OCI-LY3 (cell line): ENCODE measurements around the gene CHD2.

Experiments used
- H2AFZ ChIP-seq: fragments of 200-600, 300-600 bp; shearing (Covaris generic); 2 replicates; pipeline ENCODE4 v1.6.0; 2014; ENCODE audit warnings: antibody characterized with exemption, low read depth, low read length
- H3K27ac ChIP-seq: fragments of 200-600, 300-600 bp; sonication (generic); 2 replicates; pipeline ENCODE4 v1.5.1; 2014; ENCODE audit warnings: mild to moderate bottlenecking, low read length, moderate library complexity, mixed read lengths
- H3K27me3 ChIP-seq: fragments of 200-600, 300-600 bp; sonication (generic); 2 replicates; pipeline ENCODE4 v1.6.1; 2014; ENCODE audit warnings: low read depth, low read length, mixed read lengths
- H3K36me3 ChIP-seq: fragments of 200-600, 300-600 bp; sonication (generic); replicated peaks from 2 replicates; pipeline ENCODE3; 2014; ENCODE audit warnings: low read depth, low read length, mixed read lengths
- H3K4me1 ChIP-seq: fragments of 300-600, 200-600 bp; sonication (generic); 2 replicates; pipeline ENCODE4 v1.6.1; 2014; ENCODE audit warnings: low read length, mixed read lengths
- H3K4me2 ChIP-seq: fragments of 200-600, 300-600 bp; sonication (generic); 2 replicates; pipeline ENCODE4 v1.6.1; 2014; ENCODE audit warnings: low read length, mixed read lengths
- H3K4me3 ChIP-seq: fragments of 300-600, 200-600 bp; sonication (generic); 2 replicates; pipeline ENCODE4 v1.5.1; 2014; ENCODE audit warnings: antibody characterized with exemption, mild to moderate bottlenecking, low read length, moderate library complexity
- H3K79me2 ChIP-seq: fragments of 300-600, 200-600 bp; shearing (Covaris generic); 2 replicates; pipeline ENCODE4 v1.6.1; 2014; ENCODE audit warnings: mild to moderate bottlenecking, low read length, mixed read lengths
- H3K9ac ChIP-seq: fragments of 300-600, 200-600 bp; shearing (Covaris generic); 2 replicates; pipeline ENCODE4 v1.6.0; 2014; ENCODE audit warnings: mild to moderate bottlenecking, low read length, moderate library complexity
- H3K9me3 ChIP-seq: fragments of 200-600, 300-600 bp; shearing (Covaris generic); 2 replicates; pipeline ENCODE4 v1.6.1; 2014; ENCODE audit warnings: low read length, mixed read lengths; ENCODE audit not compliant: insufficient read depth
- H4K20me1 ChIP-seq: fragments of 200-600, 300-600 bp; sonication (generic); 2 replicates; pipeline ENCODE4 v1.6.1; 2016; ENCODE audit warnings: low read length, mixed read lengths; ENCODE audit not compliant: insufficient read depth
- EZH2phosphoT487 ChIP-seq: fragments of 200-600 bp; shearing (Covaris generic); IDR thresholded peaks from 2 replicates; pipeline ENCODE4 v1.6.1; 2018; ENCODE audit warnings: antibody characterized with exemption, mixed run types, low read depth
- TF ChIP-seq, protein P1 (sequence below): fragments of 200-600, 300-600 bp; sonication (generic); IDR thresholded peaks from 2 replicates; pipeline ENCODE4 v1.5.1; 2014; ENCODE audit warnings: antibody characterized with exemption, low read length, low read depth

CHD2 gene

DNA sequence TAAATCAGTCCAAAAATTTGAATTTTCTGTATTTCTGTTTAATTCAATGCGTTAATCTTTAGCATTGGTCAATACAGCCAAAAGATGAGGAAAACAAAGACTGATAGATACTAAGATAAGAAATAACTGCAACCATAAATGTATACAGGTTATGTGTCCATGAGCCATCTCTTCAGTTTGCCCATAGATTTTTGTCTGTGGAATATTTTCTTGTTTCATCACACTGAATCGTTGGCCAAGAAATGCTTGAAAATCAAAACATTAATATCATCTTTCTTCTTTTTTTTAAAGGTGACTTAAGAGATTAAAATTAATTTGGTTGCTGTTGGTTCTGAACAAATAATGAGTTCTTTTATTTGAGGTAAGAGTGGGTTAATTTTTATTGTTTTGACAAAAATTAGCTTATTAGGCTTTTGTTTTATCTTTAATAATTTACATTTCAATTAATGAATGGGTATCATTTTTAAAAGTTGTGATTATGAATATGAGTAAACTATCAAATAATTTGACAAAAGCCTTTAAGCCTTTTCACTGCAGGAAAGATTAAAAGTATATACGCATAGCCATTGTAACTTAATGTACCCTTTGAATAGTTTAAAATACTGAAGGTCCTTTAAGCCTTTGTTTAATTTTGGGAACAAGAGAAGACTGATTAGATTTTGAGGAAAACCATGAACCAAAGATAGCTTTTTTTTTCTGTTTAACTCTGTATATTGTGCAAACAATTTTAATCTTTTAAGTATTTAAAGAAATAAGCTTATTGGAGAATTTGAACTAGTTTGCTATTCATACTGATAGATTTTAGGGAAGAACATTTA is 14.7 kb upstream of the CHD2 start:
- Histone ChIP-seq H2AFZ (no peak overlapping the region), H3K4me2 (peak overlapping the region; percentile 82), H4K20me1 (peaks cover 7% of the 10 kb centered on the region), H3K4me3 (peak overlapping the region; percentile 79), H3K9me3 (no peaks in the 10 kb centered on the region), H3K79me2 (peaks cover 84% of the 10 kb centered on the region), H3K27me3 (no peaks in the 10 kb centered on the region), H3K36me3 (peaks cover 61% of the 10 kb centered on the region), H3K9ac (peak overlapping the region; percentile 96), H3K4me1 (peaks cover 31% of the 10 kb centered on the region), H3K27ac (peak overlapping the region; percentile 82)
- no peak for TF ChIP-seq EZH2phosphoT487
- TF ChIP-seq, protein P1, sequence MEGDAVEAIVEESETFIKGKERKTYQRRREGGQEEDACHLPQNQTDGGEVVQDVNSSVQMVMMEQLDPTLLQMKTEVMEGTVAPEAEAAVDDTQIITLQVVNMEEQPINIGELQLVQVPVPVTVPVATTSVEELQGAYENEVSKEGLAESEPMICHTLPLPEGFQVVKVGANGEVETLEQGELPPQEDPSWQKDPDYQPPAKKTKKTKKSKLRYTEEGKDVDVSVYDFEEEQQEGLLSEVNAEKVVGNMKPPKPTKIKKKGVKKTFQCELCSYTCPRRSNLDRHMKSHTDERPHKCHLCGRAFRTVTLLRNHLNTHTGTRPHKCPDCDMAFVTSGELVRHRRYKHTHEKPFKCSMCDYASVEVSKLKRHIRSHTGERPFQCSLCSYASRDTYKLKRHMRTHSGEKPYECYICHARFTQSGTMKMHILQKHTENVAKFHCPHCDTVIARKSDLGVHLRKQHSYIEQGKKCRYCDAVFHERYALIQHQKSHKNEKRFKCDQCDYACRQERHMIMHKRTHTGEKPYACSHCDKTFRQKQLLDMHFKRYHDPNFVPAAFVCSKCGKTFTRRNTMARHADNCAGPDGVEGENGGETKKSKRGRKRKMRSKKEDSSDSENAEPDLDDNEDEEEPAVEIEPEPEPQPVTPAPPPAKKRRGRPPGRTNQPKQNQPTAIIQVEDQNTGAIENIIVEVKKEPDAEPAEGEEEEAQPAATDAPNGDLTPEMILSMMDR = no peak

DNA sequence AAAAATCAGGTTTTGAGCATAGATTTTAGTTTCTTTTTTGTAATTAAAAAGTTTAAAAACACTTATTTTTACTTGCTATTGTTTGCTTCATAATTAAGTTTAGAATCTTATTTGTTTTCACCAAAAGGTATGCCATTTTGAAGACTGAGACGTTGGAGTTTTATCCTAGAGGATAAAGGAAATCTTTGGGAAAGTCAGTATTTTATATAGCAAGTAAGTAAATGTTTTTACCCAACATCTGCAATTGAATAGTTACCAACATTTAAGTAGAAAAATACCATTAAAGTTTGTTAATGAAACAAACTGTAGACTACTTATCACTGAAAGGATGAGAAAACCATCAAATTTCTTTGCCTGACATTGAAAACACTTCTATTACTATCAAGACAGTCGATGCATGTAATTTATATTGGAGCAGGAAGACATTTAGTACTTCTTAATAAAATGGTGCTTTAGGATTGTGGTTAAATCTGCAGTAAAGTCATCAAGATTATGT is 14.0 kb upstream of the CHD2 start:
- TF ChIP-seq, protein P1 = no peak
- TF ChIP-seq EZH2phosphoT487 = no peak
- peak overlapping the region; percentile 82 for H3K4me2 ChIP-seq
- H3K27ac ChIP-seq = no peak overlapping the region
- H3K27me3 ChIP-seq = no peaks in the 10 kb centered on the region
- peaks cover 91% of the 10 kb centered on the region for H3K79me2 ChIP-seq
- no peak overlapping the region for H3K4me3 ChIP-seq
- no peak overlapping the region for H2AFZ ChIP-seq
- peaks cover 9% of the 10 kb centered on the region for H4K20me1 ChIP-seq
- H3K36me3 ChIP-seq = peaks cover 67% of the 10 kb centered on the region
- H3K9ac ChIP-seq = no peak overlapping the region
- H3K4me1 ChIP-seq = peaks cover 30% of the 10 kb centered on the region
- H3K9me3 ChIP-seq = no peaks in the 10 kb centered on the region

DNA sequence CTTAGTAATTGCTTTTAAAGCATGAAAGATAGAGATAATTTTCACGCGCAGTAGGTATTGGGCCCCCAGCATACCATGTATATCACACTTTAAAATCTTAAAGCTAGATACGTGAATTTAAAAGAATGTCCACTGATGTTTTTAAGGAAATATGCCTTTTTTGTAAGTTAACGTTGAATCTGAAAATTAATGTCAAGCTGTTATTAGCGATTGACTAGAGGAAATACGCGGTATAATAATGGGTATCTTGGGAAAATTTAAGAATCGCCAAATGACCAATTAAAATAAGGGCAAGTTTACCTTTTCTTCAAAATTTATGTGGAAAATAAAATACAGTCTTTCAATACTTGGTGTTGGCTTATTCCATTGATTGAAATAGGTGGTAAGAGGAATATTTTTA is 13.3 kb upstream of the CHD2 start:
- Histone ChIP-seq H3K9me3 (no peaks in the 10 kb centered on the region), H2AFZ (no peak overlapping the region), H3K4me2 (no peak overlapping the region), H4K20me1 (peaks cover 15% of the 10 kb centered on the region), H3K36me3 (peaks cover 73% of the 10 kb centered on the region), H3K27me3 (no peaks in the 10 kb centered on the region), H3K4me3 (no peak overlapping the region), H3K79me2 (peaks cover 93% of the 10 kb centered on the region), H3K4me1 (peaks cover 23% of the 10 kb centered on the region), H3K27ac (no peak overlapping the region), H3K9ac (no peak overlapping the region)
- TF ChIP-seq EZH2phosphoT487 = no peak
- TF ChIP-seq, protein P1 = no peak

DNA sequence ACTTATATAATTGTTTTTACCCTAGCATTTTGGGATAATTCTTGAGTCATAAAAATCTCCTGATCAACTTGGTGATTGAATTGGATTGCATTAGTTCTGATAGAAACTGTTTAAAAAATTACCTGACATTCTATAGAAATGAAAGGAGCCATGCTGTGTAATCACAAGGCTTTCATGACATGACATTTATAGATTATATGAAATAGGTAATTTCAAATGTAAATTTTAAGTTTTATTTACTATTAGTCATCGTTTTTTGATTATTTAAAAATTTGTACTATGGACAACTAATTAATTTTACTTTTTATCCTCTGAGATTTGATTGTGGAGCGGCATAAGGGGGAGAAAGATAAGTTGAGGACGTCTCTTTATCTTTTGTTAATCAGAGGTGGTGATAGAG is 12.3 kb upstream of the CHD2 start:
- H3K4me3 ChIP-seq = no peak overlapping the region
- peaks cover 100% of the 10 kb centered on the region for H3K79me2 ChIP-seq
- H2AFZ ChIP-seq = no peak overlapping the region
- H3K27me3 ChIP-seq = no peaks in the 10 kb centered on the region
- H3K4me2 ChIP-seq = no peak overlapping the region
- H3K4me1 ChIP-seq = peaks cover 21% of the 10 kb centered on the region
- H3K36me3 ChIP-seq = peaks cover 83% of the 10 kb centered on the region
- H3K27ac ChIP-seq = no peak overlapping the region
- no peak overlapping the region for H3K9ac ChIP-seq
- H4K20me1 ChIP-seq = peaks cover 15% of the 10 kb centered on the region
- TF ChIP-seq, protein P1 = no peak
- no peak for TF ChIP-seq EZH2phosphoT487
- no peaks in the 10 kb centered on the region for H3K9me3 ChIP-seq
